WTC11 (cell line): ENCODE data around the gene AGPAT4.

Experiments used
- ATF6 ChIP-seq: sonication (generic); formaldehyde crosslinking; IDR thresholded peaks from 2 replicates; pipeline ENCODE4 v1.8.1; 2023; ENCODE audit warnings: mild to moderate bottlenecking, missing genetic modification reagents
- E2F5 ChIP-seq: sonication (generic); formaldehyde crosslinking; IDR thresholded peaks from 2 replicates; pipeline ENCODE4 v1.8.1; 2022; ENCODE audit warnings: mild to moderate bottlenecking, moderate library complexity, missing genetic modification reagents
- ETV6 ChIP-seq: sonication (generic); formaldehyde crosslinking; IDR thresholded peaks from 2 replicates; pipeline ENCODE4 v1.8.1; 2022; ENCODE audit warnings: mild to moderate bottlenecking, missing genetic modification reagents
- FOXP1 ChIP-seq: sonication (generic); formaldehyde crosslinking; IDR thresholded peaks from 2 replicates; pipeline ENCODE4 v1.8.0; 2022; ENCODE audit warnings: missing genetic modification reagents, mild to moderate bottlenecking, moderate library complexity, borderline replicate concordance
- GABPB1 ChIP-seq: sonication (generic); formaldehyde crosslinking; IDR thresholded peaks from 2 replicates; pipeline ENCODE4 v1.8.1; 2023; ENCODE audit warnings: mild to moderate bottlenecking, missing genetic modification reagents
- HMGXB4 ChIP-seq: sonication (generic); formaldehyde crosslinking; IDR thresholded peaks from 2 replicates; pipeline ENCODE4 v1.8.1; 2023; ENCODE audit warnings: mild to moderate bottlenecking, moderate library complexity, missing genetic modification reagents
- SP1 ChIP-seq: sonication (generic); formaldehyde crosslinking; conservative IDR thresholded peaks from 2 replicates; pipeline ENCODE4 v1.8.1; 2022; ENCODE audit warnings: missing genetic modification reagents
- ZNF219 ChIP-seq: sonication (generic); formaldehyde crosslinking; IDR thresholded peaks from 2 replicates; pipeline ENCODE4 v1.8.0; 2023; ENCODE audit warnings: missing genetic modification reagents, mild to moderate bottlenecking, borderline replicate concordance
- TF ChIP-seq, protein P1 (sequence below): fragments of 200-600 bp; IDR thresholded peaks from 2 replicates; pipeline ENCODE4 v1.8.0; 2022; ENCODE audit warnings: antibody characterized with exemption
- TF ChIP-seq, protein P2 (sequence below): sonication (generic); formaldehyde crosslinking; IDR thresholded peaks from 2 replicates; pipeline ENCODE4 v1.8.0; 2022; ENCODE audit warnings: mild to moderate bottlenecking, missing genetic modification reagents
- TF ChIP-seq, protein P3 (sequence below): fragments of 250-450 bp; sonication (Bioruptor Pico); IDR thresholded peaks from 2 replicates; pipeline ENCODE4 v2.1.2; 2022; ENCODE audit warnings: mild to moderate bottlenecking, moderate library complexity

GRCh38 chr6:161152527-161152862 is 121.4 kb downstream of the AGPAT4 start:
- TF ChIP-seq ETV6 (CRISPR knock-in tag), result no peak
- TF ChIP-seq GABPB1 (CRISPR knock-in tag), result no peak
- no peak for TF ChIP-seq ATF6 (CRISPR knock-in tag)
- TF ChIP-seq, protein P1, sequence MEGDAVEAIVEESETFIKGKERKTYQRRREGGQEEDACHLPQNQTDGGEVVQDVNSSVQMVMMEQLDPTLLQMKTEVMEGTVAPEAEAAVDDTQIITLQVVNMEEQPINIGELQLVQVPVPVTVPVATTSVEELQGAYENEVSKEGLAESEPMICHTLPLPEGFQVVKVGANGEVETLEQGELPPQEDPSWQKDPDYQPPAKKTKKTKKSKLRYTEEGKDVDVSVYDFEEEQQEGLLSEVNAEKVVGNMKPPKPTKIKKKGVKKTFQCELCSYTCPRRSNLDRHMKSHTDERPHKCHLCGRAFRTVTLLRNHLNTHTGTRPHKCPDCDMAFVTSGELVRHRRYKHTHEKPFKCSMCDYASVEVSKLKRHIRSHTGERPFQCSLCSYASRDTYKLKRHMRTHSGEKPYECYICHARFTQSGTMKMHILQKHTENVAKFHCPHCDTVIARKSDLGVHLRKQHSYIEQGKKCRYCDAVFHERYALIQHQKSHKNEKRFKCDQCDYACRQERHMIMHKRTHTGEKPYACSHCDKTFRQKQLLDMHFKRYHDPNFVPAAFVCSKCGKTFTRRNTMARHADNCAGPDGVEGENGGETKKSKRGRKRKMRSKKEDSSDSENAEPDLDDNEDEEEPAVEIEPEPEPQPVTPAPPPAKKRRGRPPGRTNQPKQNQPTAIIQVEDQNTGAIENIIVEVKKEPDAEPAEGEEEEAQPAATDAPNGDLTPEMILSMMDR, result no peak
- no peak for TF ChIP-seq HMGXB4 (CRISPR knock-in tag)
- TF ChIP-seq, protein P2, sequence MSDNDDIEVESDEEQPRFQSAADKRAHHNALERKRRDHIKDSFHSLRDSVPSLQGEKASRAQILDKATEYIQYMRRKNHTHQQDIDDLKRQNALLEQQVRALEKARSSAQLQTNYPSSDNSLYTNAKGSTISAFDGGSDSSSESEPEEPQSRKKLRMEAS, result no peak
- no peak for TF ChIP-seq E2F5
- no peak for TF ChIP-seq FOXP1 (CRISPR knock-in tag)
- no peak for TF ChIP-seq SP1 (CRISPR knock-in tag)
- TF ChIP-seq ZNF219, result no peak
- TF ChIP-seq, protein P3, sequence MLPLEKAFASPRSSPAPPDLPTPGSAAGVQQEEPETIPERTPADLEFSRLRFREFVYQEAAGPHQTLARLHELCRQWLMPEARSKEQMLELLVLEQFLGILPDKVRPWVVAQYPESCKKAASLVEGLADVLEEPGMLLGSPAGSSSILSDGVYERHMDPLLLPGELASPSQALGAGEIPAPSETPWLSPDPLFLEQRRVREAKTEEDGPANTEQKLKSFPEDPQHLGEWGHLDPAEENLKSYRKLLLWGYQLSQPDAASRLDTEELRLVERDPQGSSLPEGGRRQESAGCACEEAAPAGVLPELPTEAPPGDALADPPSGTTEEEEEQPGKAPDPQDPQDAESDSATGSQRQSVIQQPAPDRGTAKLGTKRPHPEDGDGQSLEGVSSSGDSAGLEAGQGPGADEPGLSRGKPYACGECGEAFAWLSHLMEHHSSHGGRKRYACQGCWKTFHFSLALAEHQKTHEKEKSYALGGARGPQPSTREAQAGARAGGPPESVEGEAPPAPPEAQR (CRISPR knock-in tag), result no peak
